K562 (cell line): Measurements from ENCODE around the gene COA7. TPM values are rescaled to one million over a fixed set of nuclear protein-coding genes. Genes with fewer than 3 reads are reported as not detected.

Source experiments
- CCAR2 ChIP-seq: fragments of 200-400 bp; formaldehyde crosslinking; IDR thresholded peaks from 2 replicates; pipeline ENCODE4 v1.6.1; 2017; ENCODE audit warnings: mild to moderate bottlenecking, low read depth, low read length
- DNMT1 ChIP-seq: fragments of 450-650 bp; IDR thresholded peaks from 2 replicates; pipeline ENCODE4 v1.6.1; 2016; ENCODE audit warnings: antibody characterized with exemption, mild to moderate bottlenecking
- KAT2B ChIP-seq: IDR thresholded peaks from one replicate; pipeline ENCODE4 v1.6.1; 2012; ENCODE audit warnings: low read depth, mild to moderate bottlenecking, control low read depth, inconsistent platforms, low read length, moderate library complexity
- MEIS2 ChIP-seq: fragments of 450-650 bp; IDR thresholded peaks from 2 replicates; pipeline ENCODE4 v1.6.1; 2014; ENCODE audit warnings: mild to moderate bottlenecking; ENCODE audit not compliant: partially characterized antibody
- MIER1 ChIP-seq: fragments of 450-650 bp; IDR thresholded peaks from 2 replicates; pipeline ENCODE4 v1.6.1; 2016; ENCODE audit warnings: antibody characterized with exemption, mild to moderate bottlenecking, low read depth
- MTA1 ChIP-seq: fragments of 450-650 bp; IDR thresholded peaks from 2 replicates; pipeline ENCODE4 v1.6.1; 2017; ENCODE audit warnings: borderline replicate concordance
- NCOA4 ChIP-seq: fragments of 450-650 bp; IDR thresholded peaks from 2 replicates; pipeline ENCODE4 v1.6.1; 2018; ENCODE audit warnings: mild to moderate bottlenecking; ENCODE audit not compliant: partially characterized antibody
- NR2C2 ChIP-seq, 2 experiments: fragments of 200-800 bp in 1 of 2; sonication (Bioruptor generic) in 1 of 2; sonication (generic) in 1 of 2; formaldehyde crosslinking in 1 of 2; IDR thresholded peaks; 2 replicates each; pipeline versions ENCODE4 v1.6.1 to v1.8.0; 2016 to 2022; ENCODE audit warnings: mild to moderate bottlenecking in 1 of 2, missing compliant biosample characterization in 1 of 2, missing genetic modification characterization in 1 of 2, missing genetic modification reagents in 1 of 2
- PML ChIP-seq: IDR thresholded peaks from 2 replicates; pipeline ENCODE4 v1.6.1; 2012; ENCODE audit warnings: low read length, inconsistent platforms
- POLR2A ChIP-seq: fragments of 450-650 bp; conservative IDR thresholded peaks from 2 replicates; pipeline ENCODE4 v1.6.1; 2016
- TCF7L2 ChIP-seq: fragments of 150-350 bp; IDR thresholded peaks from 2 replicates; pipeline ENCODE4 v1.6.1; 2016; ENCODE audit warnings: low read depth, mild to moderate bottlenecking, low read length, moderate library complexity
- TOE1 ChIP-seq, 2 experiments: fragments of 450-650 bp in 1 of 2; sonication (generic) in 1 of 2; formaldehyde crosslinking in 1 of 2; IDR thresholded peaks; 2 replicates each; pipeline versions ENCODE4 v1.7.1 to v1.8.0; 2016 to 2022; ENCODE audit warnings: borderline replicate concordance in 2 of 2, mild to moderate bottlenecking in 2 of 2, antibody characterized with exemption in 1 of 2, inconsistent platforms in 1 of 2, low read depth in 1 of 2, missing genetic modification reagents in 1 of 2, moderate library complexity in 1 of 2
- ZEB2 ChIP-seq: fragments of 450-650 bp; IDR thresholded peaks from 2 replicates; pipeline ENCODE4 v1.6.1; 2016
- ZNF133 ChIP-seq: fragments of 250-450 bp; sonication (Bioruptor Pico); IDR thresholded peaks from 2 replicates; pipeline ENCODE4 v1.4.0; 2020; ENCODE audit warnings: mild to moderate bottlenecking
- ZZZ3 ChIP-seq: fragments of 450-650 bp; IDR thresholded peaks from 2 replicates; pipeline ENCODE4 v1.6.1; 2016; ENCODE audit warnings: antibody characterized with exemption, mild to moderate bottlenecking, moderate library complexity
- polyA plus RNA-seq, 8 experiments: library from polyadenylated mRNA; depleted of rRNA in 4 of 8; stranded (reverse) in 5 of 8; unstranded in 3 of 8; fragments of >200 nt; fragmentation: Nextera tagmentation in 2 of 8; fragmentation: Illumina TruSeq in 1 of 8; extraction: Ambion mirVana in 2 of 8; extraction: Trizol in 1 of 8; gene quantifications; 2 replicates each; pipeline versions ENCODE4 v1.2.1 to v1.2.3, GENCODE V29; 2011 to 2014; ENCODE audit warnings: inconsistent platforms in 1 of 8, missing spikeins in 1 of 8
- total RNA-seq, 7 experiments: library from RNA; depleted of rRNA in 6 of 7; stranded (reverse); fragments of >200 nt in 6 of 7; fragmentation: Illumina TruSeq in 2 of 7; extraction: Trizol in 2 of 7; gene quantifications; 2 replicates each; pipeline versions ENCODE4 v1.2.1 to v1.2.3, GENCODE V29; 2011 to 2021; ENCODE audit warnings: low replicate concordance in 1 of 7
- TF ChIP-seq, protein P1 (sequence below): fragments of 250-450 bp; sonication (Bioruptor Pico); IDR thresholded peaks from 2 replicates; pipeline ENCODE4 v1.8.0; 2022; ENCODE audit warnings: inconsistent platforms, mild to moderate bottlenecking, moderate library complexity, borderline replicate concordance
- TF ChIP-seq, protein P2 (sequence below): sonication (generic); formaldehyde crosslinking; IDR thresholded peaks from 2 replicates; pipeline ENCODE4 v1.5.0; 2020; ENCODE audit warnings: missing genetic modification reagents
- TF ChIP-seq, protein P3 (sequence below): IDR thresholded peaks from 2 replicates; pipeline ENCODE4 v1.6.1; 2014; ENCODE audit warnings: antibody characterized with exemption
- TF ChIP-seq, protein P4 (sequence below): fragments of 150-350 bp; conservative IDR thresholded peaks from 2 replicates; pipeline ENCODE4 v1.6.1; 2014; ENCODE audit warnings: low read length
- TF ChIP-seq, protein P5 (sequence below): fragments of 450-650 bp; IDR thresholded peaks from 2 replicates; pipeline ENCODE4 v1.6.1; 2017; ENCODE audit warnings: mild to moderate bottlenecking, moderate library complexity

The COA7 gene
- total and polyA plus RNA-seq, 9 of the 15 experiments (the other 6 are each of a cell fraction or from before 2014, with no cell fraction given) = 19.4 to 82.8 (median 51.0) TPM

DNA sequence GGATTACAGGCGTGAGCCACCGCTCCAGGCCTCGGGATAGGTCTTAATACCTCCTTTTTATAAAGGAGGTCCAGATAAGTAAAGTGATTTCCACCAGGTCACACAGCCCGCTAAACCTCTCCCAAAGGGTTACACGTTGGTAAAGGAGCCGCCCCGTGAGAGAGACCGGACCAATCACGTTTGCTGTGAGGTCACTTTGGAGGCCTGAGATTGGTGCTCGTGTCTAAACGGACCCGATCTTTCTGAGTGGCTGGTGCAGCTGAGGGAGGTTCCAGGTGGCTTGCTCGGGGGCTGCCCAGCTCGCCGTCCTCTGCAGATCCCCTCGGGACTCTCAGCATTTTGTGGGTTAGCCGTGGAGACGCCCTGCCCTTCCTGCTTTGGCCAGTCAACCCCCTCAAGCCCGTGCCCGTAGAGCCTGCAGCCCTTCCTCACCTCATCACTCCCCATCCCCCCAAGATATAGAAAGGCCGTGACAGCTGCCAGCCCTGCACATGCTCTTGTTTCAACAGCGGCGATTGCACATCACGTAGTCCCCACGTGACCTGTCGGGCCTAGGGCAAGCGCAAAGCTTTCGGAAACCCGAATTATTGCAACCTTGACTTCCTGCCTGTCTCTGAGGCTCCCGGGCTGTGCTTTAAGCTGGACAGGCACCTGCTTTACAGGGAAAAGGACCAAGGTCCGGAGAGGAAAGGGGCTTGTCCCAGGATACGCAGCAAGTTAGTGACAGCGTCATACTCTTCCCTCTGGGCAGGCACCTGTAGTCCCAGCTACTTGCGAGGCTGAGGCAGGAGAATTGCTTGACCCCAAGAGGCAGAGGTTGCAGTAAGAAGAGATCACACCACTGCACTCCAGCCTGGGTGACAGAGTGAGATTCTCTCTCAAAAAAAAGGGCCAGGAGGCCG is 5.0 kb upstream of the COA7 start (continued):
- TF ChIP-seq, protein P1, sequence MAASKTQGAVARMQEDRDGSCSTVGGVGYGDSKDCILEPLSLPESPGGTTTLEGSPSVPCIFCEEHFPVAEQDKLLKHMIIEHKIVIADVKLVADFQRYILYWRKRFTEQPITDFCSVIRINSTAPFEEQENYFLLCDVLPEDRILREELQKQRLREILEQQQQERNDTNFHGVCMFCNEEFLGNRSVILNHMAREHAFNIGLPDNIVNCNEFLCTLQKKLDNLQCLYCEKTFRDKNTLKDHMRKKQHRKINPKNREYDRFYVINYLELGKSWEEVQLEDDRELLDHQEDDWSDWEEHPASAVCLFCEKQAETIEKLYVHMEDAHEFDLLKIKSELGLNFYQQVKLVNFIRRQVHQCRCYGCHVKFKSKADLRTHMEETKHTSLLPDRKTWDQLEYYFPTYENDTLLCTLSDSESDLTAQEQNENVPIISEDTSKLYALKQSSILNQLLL (CRISPR knock-in tag) = no peak
- TF ChIP-seq ZNF133 = no peak
- TF ChIP-seq PML = no peak
- no peak for TF ChIP-seq TCF7L2
- TF ChIP-seq, protein P2, sequence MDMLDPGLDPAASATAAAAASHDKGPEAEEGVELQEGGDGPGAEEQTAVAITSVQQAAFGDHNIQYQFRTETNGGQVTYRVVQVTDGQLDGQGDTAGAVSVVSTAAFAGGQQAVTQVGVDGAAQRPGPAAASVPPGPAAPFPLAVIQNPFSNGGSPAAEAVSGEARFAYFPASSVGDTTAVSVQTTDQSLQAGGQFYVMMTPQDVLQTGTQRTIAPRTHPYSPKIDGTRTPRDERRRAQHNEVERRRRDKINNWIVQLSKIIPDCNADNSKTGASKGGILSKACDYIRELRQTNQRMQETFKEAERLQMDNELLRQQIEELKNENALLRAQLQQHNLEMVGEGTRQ (CRISPR knock-in tag) = peak; percentile 96
- no peak for TF ChIP-seq ZZZ3
- TF ChIP-seq MTA1 = peak; percentile 67; the same call in 1 of the 2 replicates
- TF ChIP-seq KAT2B = no peak
- TF ChIP-seq, protein P3, sequence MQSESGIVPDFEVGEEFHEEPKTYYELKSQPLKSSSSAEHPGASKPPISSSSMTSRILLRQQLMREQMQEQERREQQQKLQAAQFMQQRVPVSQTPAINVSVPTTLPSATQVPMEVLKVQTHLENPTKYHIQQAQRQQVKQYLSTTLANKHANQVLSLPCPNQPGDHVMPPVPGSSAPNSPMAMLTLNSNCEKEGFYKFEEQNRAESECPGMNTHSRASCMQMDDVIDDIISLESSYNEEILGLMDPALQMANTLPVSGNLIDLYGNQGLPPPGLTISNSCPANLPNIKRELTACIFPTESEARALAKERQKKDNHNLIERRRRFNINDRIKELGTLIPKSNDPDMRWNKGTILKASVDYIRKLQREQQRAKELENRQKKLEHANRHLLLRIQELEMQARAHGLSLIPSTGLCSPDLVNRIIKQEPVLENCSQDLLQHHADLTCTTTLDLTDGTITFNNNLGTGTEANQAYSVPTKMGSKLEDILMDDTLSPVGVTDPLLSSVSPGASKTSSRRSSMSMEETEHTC = peak; percentile 55; the same call in 1 of the 2 replicates
- TF ChIP-seq NCOA4 = no peak
- TF ChIP-seq NR2C2 (CRISPR knock-in tag; IDR thresholded peaks at IDR 0.05) = peak; percentile 84
- TF ChIP-seq NR2C2 (tag; IDR thresholded peaks at IDR 0.05) = peak; percentile 65
- peak; percentile 71 for TF ChIP-seq POLR2A
- peak; percentile 82 for TF ChIP-seq MEIS2
- TF ChIP-seq, protein P4, sequence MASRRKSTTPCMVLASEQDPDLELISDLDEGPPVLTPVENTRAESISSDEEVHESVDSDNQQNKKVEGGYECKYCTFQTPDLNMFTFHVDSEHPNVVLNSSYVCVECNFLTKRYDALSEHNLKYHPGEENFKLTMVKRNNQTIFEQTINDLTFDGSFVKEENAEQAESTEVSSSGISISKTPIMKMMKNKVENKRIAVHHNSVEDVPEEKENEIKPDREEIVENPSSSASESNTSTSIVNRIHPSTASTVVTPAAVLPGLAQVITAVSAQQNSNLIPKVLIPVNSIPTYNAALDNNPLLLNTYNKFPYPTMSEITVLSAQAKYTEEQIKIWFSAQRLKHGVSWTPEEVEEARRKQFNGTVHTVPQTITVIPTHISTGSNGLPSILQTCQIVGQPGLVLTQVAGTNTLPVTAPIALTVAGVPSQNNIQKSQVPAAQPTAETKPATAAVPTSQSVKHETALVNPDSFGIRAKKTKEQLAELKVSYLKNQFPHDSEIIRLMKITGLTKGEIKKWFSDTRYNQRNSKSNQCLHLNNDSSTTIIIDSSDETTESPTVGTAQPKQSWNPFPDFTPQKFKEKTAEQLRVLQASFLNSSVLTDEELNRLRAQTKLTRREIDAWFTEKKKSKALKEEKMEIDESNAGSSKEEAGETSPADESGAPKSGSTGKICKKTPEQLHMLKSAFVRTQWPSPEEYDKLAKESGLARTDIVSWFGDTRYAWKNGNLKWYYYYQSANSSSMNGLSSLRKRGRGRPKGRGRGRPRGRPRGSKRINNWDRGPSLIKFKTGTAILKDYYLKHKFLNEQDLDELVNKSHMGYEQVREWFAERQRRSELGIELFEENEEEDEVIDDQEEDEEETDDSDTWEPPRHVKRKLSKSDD = no peak
- peak; percentile 95 for TF ChIP-seq TOE1 (IDR thresholded peaks at IDR 0.05; ENCODE audit: borderline replicate concordance)
- TF ChIP-seq TOE1 (CRISPR knock-in tag; IDR thresholded peaks at IDR 0.05; ENCODE audit: borderline replicate concordance, low read depth) = peak; percentile 88; the same call in 1 of the 2 replicates
- no peak for TF ChIP-seq CCAR2
- no peak for TF ChIP-seq ZEB2
- TF ChIP-seq, protein P5, sequence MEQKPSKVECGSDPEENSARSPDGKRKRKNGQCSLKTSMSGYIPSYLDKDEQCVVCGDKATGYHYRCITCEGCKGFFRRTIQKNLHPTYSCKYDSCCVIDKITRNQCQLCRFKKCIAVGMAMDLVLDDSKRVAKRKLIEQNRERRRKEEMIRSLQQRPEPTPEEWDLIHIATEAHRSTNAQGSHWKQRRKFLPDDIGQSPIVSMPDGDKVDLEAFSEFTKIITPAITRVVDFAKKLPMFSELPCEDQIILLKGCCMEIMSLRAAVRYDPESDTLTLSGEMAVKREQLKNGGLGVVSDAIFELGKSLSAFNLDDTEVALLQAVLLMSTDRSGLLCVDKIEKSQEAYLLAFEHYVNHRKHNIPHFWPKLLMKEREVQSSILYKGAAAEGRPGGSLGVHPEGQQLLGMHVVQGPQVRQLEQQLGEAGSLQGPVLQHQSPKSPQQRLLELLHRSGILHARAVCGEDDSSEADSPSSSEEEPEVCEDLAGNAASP = no peak
- no peak for TF ChIP-seq DNMT1
- no peak for TF ChIP-seq MIER1
